Measurements from ENCODE around the gene ROBO1.

Gene ROBO1

DNA sequence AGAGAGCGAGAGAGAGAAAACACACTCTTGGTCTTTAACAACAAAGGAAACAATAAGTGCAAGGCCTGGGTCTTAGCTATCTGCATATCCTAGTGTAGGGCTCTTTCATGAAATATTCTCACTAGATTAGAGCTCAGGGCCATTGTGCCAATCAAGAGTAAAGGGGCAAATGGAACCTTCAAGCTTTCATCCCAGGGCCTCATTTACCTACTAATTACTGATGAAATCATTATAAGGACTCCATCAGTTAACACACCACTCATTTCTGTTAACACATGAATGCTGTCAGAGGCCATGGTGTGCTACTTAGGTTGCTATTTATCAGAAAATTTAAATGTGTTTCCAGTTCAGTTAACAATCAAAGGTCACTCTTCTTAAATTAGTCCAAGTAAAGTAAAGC lies 597.8 kb downstream of the ROBO1 start:
- H3K4me3 ChIP-seq (ENCODE audit: low read depth, low read length) = no peak overlapping the region
- no peak for DNase-seq (ENCODE audit: low read depth)
- TF ChIP-seq, protein P1, sequence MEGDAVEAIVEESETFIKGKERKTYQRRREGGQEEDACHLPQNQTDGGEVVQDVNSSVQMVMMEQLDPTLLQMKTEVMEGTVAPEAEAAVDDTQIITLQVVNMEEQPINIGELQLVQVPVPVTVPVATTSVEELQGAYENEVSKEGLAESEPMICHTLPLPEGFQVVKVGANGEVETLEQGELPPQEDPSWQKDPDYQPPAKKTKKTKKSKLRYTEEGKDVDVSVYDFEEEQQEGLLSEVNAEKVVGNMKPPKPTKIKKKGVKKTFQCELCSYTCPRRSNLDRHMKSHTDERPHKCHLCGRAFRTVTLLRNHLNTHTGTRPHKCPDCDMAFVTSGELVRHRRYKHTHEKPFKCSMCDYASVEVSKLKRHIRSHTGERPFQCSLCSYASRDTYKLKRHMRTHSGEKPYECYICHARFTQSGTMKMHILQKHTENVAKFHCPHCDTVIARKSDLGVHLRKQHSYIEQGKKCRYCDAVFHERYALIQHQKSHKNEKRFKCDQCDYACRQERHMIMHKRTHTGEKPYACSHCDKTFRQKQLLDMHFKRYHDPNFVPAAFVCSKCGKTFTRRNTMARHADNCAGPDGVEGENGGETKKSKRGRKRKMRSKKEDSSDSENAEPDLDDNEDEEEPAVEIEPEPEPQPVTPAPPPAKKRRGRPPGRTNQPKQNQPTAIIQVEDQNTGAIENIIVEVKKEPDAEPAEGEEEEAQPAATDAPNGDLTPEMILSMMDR (conservative IDR thresholded peaks at IDR 0.05; ENCODE audit: low read depth, low read length) = no peak

DNA sequence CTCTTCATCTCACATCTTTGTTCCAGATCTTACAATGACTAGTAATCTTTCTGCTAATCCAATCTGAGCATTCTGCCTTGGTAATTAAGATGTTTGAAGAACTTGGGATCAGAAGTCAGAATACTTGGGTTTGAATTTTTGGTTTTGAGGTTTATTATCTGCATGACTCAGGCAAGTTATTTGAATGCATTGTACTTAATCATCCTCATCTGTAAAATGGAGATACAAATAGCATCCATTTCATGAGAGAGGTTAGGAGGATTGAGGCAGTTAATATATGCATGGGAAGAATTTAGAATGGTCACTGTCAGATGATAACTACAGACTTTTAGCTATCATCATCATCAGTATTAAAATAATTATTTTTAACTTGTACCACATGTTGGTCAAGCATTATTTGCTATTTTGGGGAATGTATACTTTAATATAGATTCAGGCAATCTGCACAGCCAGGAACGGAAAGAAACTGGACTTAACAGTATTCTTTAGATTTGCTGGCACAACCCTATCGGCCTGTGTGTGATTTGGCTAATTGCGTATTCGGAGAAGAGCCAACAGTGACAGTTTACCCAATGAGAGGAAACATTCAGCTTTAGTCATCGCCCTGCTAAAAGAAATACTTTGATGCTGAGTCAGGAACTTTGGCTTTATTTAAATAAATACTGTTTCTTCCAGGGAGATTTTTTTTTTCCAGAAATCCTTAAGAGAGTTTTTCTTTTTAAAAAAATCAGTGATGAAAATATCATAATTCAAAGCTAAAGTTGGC lies 600.0 kb downstream of the ROBO1 start:
- peak; percentile 95 for DNase-seq (ENCODE audit: low read depth)
- H3K4me3 ChIP-seq (ENCODE audit: low read depth, low read length) = no peak overlapping the region
- TF ChIP-seq, protein P1 (conservative IDR thresholded peaks at IDR 0.05; ENCODE audit: low read depth, low read length) = no peak

GRCh38 chr3:79162653-79163052 lies 605.1 kb downstream of the ROBO1 start:
- peak; percentile 36 for DNase-seq (ENCODE audit: low read depth)
- no peak overlapping the region for H3K4me3 ChIP-seq (ENCODE audit: low read depth, low read length)
- TF ChIP-seq, protein P1 (conservative IDR thresholded peaks at IDR 0.05; ENCODE audit: low read depth, low read length) = no peak

DNA sequence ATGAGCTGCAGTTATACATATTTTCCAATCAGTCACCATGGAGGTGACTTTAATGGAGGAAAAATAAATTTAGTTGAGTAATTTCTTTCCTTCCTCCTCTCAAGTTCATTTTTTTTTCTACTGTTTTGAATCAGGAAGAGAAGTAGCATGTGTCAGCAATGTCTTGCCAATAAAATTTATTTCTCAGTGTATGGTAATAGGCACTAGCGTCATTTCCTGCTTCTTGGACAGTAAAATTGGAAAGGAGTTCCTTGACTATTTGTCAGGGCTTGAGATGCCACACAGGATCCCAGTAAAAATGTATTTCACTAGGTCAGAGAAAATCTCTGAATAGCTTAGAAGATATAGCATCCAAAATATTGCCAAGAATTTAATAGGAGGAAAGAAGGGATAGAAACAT lies 605.9 kb downstream of the ROBO1 start:
- DNase-seq (ENCODE audit: low read depth) = no peak
- TF ChIP-seq, protein P1 (conservative IDR thresholded peaks at IDR 0.05; ENCODE audit: low read depth, low read length) = no peak
- H3K4me3 ChIP-seq (ENCODE audit: low read depth, low read length) = no peak overlapping the region

GRCh38 chr3:79160421-79160820 lies 607.4 kb downstream of the ROBO1 start:
- no peak overlapping the region for H3K4me3 ChIP-seq (ENCODE audit: low read depth, low read length)
- DNase-seq (ENCODE audit: low read depth) = no peak
- TF ChIP-seq, protein P1 (conservative IDR thresholded peaks at IDR 0.05; ENCODE audit: low read depth, low read length) = no peak

- no peak overlapping the region for H3K4me3 ChIP-seq (ENCODE audit: low read depth, low read length)
- TF ChIP-seq, protein P1 (conservative IDR thresholded peaks at IDR 0.05; ENCODE audit: low read depth, low read length) = no peak
- no peak for DNase-seq (ENCODE audit: low read depth)
Measured at GRCh38 chr3:79159736-79160135, 608.1 kb downstream of the ROBO1 start.

DNA sequence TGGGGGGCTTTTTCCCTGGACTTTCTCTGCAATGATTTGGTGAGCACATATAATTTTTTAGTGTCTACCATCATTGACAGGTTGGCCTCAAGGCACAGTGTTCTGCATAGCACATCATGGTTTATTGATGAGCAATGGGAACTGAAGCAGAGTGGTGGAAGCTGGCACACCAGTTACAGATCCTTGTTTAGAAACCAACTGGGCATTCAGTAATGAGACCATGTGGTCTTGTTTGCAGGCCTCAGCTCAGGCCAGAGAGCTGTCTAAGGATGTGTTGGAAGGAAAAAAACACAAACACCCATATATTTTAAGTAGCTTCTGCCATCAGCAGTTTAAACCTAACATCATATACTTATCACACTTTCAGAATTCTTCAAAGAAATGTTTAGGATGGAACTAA lies 610.6 kb downstream of the ROBO1 start:
- no peak for DNase-seq (ENCODE audit: low read depth)
- H3K4me3 ChIP-seq (ENCODE audit: low read depth, low read length) = no peak overlapping the region
- TF ChIP-seq, protein P1 (conservative IDR thresholded peaks at IDR 0.05; ENCODE audit: low read depth, low read length) = no peak
